Measurements from ENCODE around the gene OR51B4. TPM values are rescaled to one million over a fixed set of nuclear protein-coding genes. Genes with fewer than 3 reads are reported as not detected.

Gene OR51B4
- total and polyA plus RNA-seq, 2 donors (not counting 3 experiments of a cell fraction or from before 2014, with no cell fraction given) = 0.08 TPM; not detected in 1

DNA sequence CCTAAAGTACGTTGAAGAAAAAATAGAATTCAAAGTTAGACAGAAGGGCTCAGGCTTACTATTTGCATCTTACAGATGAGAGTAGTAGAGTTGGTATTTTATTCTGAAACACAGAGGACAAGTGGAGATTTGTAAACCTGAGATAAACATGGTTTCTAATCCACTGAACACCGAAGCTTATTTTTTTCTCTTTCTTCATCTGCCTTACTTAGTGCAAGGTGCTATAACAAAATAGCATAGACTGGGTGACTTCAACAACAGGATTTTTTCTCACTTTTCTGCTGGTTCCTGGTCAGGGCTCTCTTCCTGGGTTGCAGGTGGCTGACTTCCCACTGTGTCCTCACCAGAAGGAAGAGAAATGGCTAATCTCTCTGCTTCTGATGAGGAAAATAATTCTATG is 50.0 kb downstream of the OR51B4 start:
- H3K9ac ChIP-seq (replicated peaks; ENCODE audit: extremely low read depth, insufficient read depth, low read length) = no peak overlapping the region
- ChIA-PET CTCF (no interaction called here), POLR2A (no interaction called here)
- no peak overlapping the region for H3K4me3 ChIP-seq (replicated peaks in 1 of 3; ENCODE audit: insufficient read depth in 1 of 3, low read depth in 1 of 3, low read length in 3 of 3)
- BruUV-seq (replicated peaks) = no TSS peak
- H4K20me1 ChIP-seq (replicated peaks; ENCODE audit: control insufficient read depth, extremely low read depth, insufficient read depth, low read length) = no peaks in the 10 kb centered on the region
- H3K27me3 ChIP-seq (ENCODE audit: control insufficient read depth in 2 of 2, insufficient read depth in 2 of 2, low read length in 2 of 2) = no peaks in the 10 kb centered on the region
- no peaks in the 10 kb centered on the region for H3K9me1 ChIP-seq (replicated peaks; ENCODE audit: control insufficient read depth, extremely low read depth, insufficient read depth, low read length)
- H3K27ac ChIP-seq (ENCODE audit: insufficient read depth, low read depth, low read length) = no peak overlapping the region
- no peak overlapping the region for H2AFZ ChIP-seq (ENCODE audit: low read depth, low read length)
- no peak overlapping the region for H3K4me2 ChIP-seq (ENCODE audit: insufficient read depth, low read length)
- intact Hi-C loops (cut with micrococcal nuclease) (no loop called here), dilution Hi-C loops (cut with MboI; ENCODE audit: extremely low pct_ligation_motif_present, low sequenced_read_pairs) (no loop called here)
- no peak for DNase-seq (ENCODE audit: low read depth, low spot score)
- FAIRE-seq = no peak
- H3K9me3 ChIP-seq (replicated peaks; ENCODE audit: control insufficient read depth, insufficient read depth, low read length) = no peaks in the 10 kb centered on the region
- H3K4me1 ChIP-seq (ENCODE audit: control insufficient read depth, extremely low read depth, insufficient read depth, low read length) = no peaks in the 10 kb centered on the region
- TF ChIP-seq JUN (IDR thresholded peaks at IDR 0.05; ENCODE audit: borderline replicate concordance, insufficient read depth, insufficient read length, low read depth) = no peak
- no peak for TF ChIP-seq POLR2A (IDR thresholded peaks at IDR 0.05; ENCODE audit: low read depth, low read length)
- TF ChIP-seq, protein P1, sequence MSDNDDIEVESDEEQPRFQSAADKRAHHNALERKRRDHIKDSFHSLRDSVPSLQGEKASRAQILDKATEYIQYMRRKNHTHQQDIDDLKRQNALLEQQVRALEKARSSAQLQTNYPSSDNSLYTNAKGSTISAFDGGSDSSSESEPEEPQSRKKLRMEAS (IDR thresholded peaks at IDR 0.05; ENCODE audit: insufficient read depth, insufficient read length) = no peak
- TF ChIP-seq FOS (IDR thresholded peaks at IDR 0.05; ENCODE audit: borderline replicate concordance, insufficient read depth, low read length) = no peak
- no peak for TF ChIP-seq MYC (IDR thresholded peaks at IDR 0.05; ENCODE audit: low read depth, low read length)
- no peak for TF ChIP-seq EZH2 (IDR thresholded peaks at IDR 0.05; ENCODE audit: borderline replicate concordance, low read depth, low read length, severe bottlenecking)
- no peaks in the 10 kb centered on the region for H3K79me2 ChIP-seq (ENCODE audit: control insufficient read depth, insufficient read depth, low read length)
- H3K36me3 ChIP-seq (ENCODE audit: control insufficient read depth in 2 of 2, extremely low read depth in 1 of 2, insufficient read depth in 2 of 2, low read length in 2 of 2) = no peaks in the 10 kb centered on the region

Other genes with a start within 250 kb of the OR51B4 start
- not detected in 2 replicates for gene OR52E2, start 242.3 kb downstream of the OR51B4 start, total RNA-seq
- gene OR52E2, start 242.3 kb downstream of the OR51B4 start, polyA plus RNA-seq = not detected in 2 replicates
- gene OR52E1, start 232.4 kb downstream of the OR51B4 start, total RNA-seq = not detected in 2 replicates
- not detected in 2 replicates for gene OR52E1, start 232.4 kb downstream of the OR51B4 start, polyA plus RNA-seq
- gene OR52A5, start 163.6 kb downstream of the OR51B4 start, total RNA-seq = not detected in 2 replicates
- not detected in 2 replicates for gene OR52A5, start 163.6 kb downstream of the OR51B4 start, polyA plus RNA-seq
- not detected in 2 replicates for gene OR52A1, start 147.2 kb downstream of the OR51B4 start, total RNA-seq
- gene OR52A1, start 147.2 kb downstream of the OR51B4 start, polyA plus RNA-seq = not detected in 2 replicates
- gene OR51V1, start 101.3 kb downstream of the OR51B4 start, total RNA-seq = not detected in 2 replicates
- gene OR51V1, start 101.3 kb downstream of the OR51B4 start, polyA plus RNA-seq = not detected in 2 replicates
- not detected in 2 replicates for gene HBB, start 74.9 kb downstream of the OR51B4 start, total RNA-seq
- not detected in 2 replicates for gene HBB, start 74.9 kb downstream of the OR51B4 start, polyA plus RNA-seq
- gene HBD, start 67.5 kb downstream of the OR51B4 start, total RNA-seq = not detected in 2 replicates
- gene HBD, start 67.5 kb downstream of the OR51B4 start, polyA plus RNA-seq = not detected in 2 replicates
- gene HBG1, start 52.1 kb downstream of the OR51B4 start, total RNA-seq = not detected in 2 replicates
- gene HBG1, start 52.1 kb downstream of the OR51B4 start, polyA plus RNA-seq = 0.72 TPM in 1 of 2 replicates, not detected in the other
- gene HBG2, start 47.2 kb downstream of the OR51B4 start, total RNA-seq = not detected in 2 replicates
- 1.2 TPM in 1 of 2 replicates, not detected in the other for gene HBG2, start 47.2 kb downstream of the OR51B4 start, polyA plus RNA-seq
- not detected in 2 replicates for gene HBE1, start 32.0 kb downstream of the OR51B4 start, total RNA-seq
- gene HBE1, start 32.0 kb downstream of the OR51B4 start, polyA plus RNA-seq = 0.32 and 0.37 TPM in 2 replicates
- gene OR51B2, start 22.4 kb upstream of the OR51B4 start, total RNA-seq = not detected in 2 replicates
- not detected in 2 replicates for gene OR51B2, start 22.4 kb upstream of the OR51B4 start, polyA plus RNA-seq
- gene OR51B5, start 41.6 kb upstream of the OR51B4 start, total RNA-seq = not detected in 2 replicates
- 0.07 TPM in 1 of 2 replicates, not detected in the other for gene OR51B5, start 41.6 kb upstream of the OR51B4 start, polyA plus RNA-seq
- gene OR51B6, start 49.6 kb upstream of the OR51B4 start, total RNA-seq = not detected in 2 replicates
- not detected in 2 replicates for gene OR51B6, start 49.6 kb upstream of the OR51B4 start, polyA plus RNA-seq
- gene OR51M1, start 81.9 kb upstream of the OR51B4 start, total RNA-seq = not detected in 2 replicates
- not detected in 2 replicates for gene OR51M1, start 81.9 kb upstream of the OR51B4 start, polyA plus RNA-seq
- not detected in 2 replicates for gene OR51Q1, start 120.2 kb upstream of the OR51B4 start, total RNA-seq
- gene OR51Q1, start 120.2 kb upstream of the OR51B4 start, polyA plus RNA-seq = not detected in 2 replicates
- gene OR51I1, start 139.6 kb upstream of the OR51B4 start, total RNA-seq = not detected in 2 replicates
- 0.10 TPM in 1 of 2 replicates, not detected in the other for gene OR51I1, start 139.6 kb upstream of the OR51B4 start, polyA plus RNA-seq
- gene OR51I2, start 147.4 kb upstream of the OR51B4 start, total RNA-seq = not detected in 2 replicates
- not detected in 2 replicates for gene OR51I2, start 147.4 kb upstream of the OR51B4 start, polyA plus RNA-seq
- gene OR52D1, start 186.7 kb upstream of the OR51B4 start, total RNA-seq = not detected in 2 replicates
- not detected in 2 replicates for gene OR52D1, start 186.7 kb upstream of the OR51B4 start, polyA plus RNA-seq
- not detected in 2 replicates for gene UBQLN3, start 208.0 kb upstream of the OR51B4 start, total RNA-seq
- gene UBQLN3, start 208.0 kb upstream of the OR51B4 start, polyA plus RNA-seq = not detected in 2 replicates
- gene UBQLNL, start 214.8 kb upstream of the OR51B4 start, total RNA-seq = 0.28 and 0.33 TPM in 2 replicates
- gene UBQLNL, start 214.8 kb upstream of the OR51B4 start, polyA plus RNA-seq = 0.48 and 0.54 TPM in 2 replicates
- not detected in 2 replicates for gene OR52H1, start 246.6 kb upstream of the OR51B4 start, total RNA-seq
- 0.30 and 0.33 TPM in 2 replicates for gene OR52H1, start 246.6 kb upstream of the OR51B4 start, polyA plus RNA-seq